HG03045 (cell line): ENCODE results near the gene FREM1.

ENCODE experiments used
- ATAC-seq: cut with Tn5 transposase; IDR thresholded peaks from one replicate; pipeline ENCODE4 v1.9.1; 2021; ENCODE audit warnings: mild to moderate bottlenecking, moderate library complexity; ENCODE audit not compliant: unreplicated experiment

The FREM1 gene

GRCh38 chr9:14913366-14913765 lies 3.1 kb upstream of the FREM1 start:
- no peak for ATAC-seq

- ATAC-seq: no peak
Measured at GRCh38 chr9:14912859-14913258, 2.6 kb upstream of the FREM1 start.

GRCh38 chr9:14911046-14911445 lies 818 bp upstream of the FREM1 start:
- ATAC-seq: no peak

- no peak for ATAC-seq
Measured at GRCh38 chr9:14909601-14909960, 647 bp downstream of the FREM1 start.

- ATAC-seq: no peak
Measured at GRCh38 chr9:14909181-14909580, 1.0 kb downstream of the FREM1 start.

GRCh38 chr9:14908295-14909180 lies 1.7 kb downstream of the FREM1 start:
- ATAC-seq: no peak

DNA sequence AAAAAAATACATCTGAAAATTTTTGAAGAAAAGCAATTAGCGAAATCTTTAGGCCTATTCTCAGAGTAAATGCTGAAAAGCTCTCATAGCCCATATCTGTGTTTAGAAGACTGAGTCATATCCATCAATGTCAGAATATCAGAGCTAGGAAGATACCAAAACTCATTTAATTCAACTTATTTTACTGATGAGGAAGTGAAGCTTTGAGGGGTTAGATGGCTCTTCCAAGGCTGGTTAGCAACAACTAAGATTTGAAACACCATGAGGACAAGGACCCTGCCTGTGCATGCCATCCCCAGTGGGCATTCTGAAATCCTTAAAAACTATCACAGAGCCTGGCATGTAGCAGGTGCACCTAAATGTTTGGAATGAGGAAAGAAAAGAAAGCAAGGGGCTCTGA lies 2.5 kb downstream of the FREM1 start:
- ATAC-seq: no peak

DNA sequence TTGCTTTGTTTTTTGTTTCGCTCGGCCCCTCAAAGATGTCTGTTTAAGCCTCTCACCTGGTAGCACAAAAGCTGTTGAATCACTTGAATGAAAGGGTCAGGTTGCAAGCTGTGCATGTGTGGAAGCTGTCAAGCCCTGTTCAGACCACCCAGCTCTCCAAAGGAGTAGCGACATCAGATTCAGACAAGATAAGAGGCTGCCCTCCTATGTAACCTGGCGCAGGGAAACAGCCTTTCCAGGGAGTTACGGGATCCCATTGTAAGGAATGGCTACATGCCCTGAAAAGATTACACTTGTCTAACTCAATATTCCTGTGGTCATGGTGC lies 2.9 kb downstream of the FREM1 start:
- no peak for ATAC-seq

GRCh38 chr9:14906644-14907359 lies 3.4 kb downstream of the FREM1 start:
- no peak for ATAC-seq

DNA sequence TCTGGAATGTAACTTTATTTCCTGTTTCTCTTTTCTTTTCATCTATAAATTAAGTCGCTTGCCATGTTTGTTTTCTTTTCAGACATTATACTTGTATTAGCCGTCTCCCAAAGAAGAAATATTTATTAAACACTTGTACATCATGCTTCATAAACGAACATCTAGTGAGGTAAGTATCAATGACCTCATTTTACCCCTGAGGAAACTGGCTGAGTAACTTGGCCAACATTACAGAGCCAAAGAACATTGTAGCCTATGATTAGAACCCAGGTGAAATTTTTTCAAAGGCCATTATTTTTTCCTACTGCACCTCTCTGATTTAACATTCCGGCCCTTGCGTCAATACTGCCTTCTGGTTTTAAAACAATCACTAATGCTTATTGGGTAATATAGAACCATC lies 4.2 kb downstream of the FREM1 start:
- ATAC-seq: no peak

GRCh38 chr9:14903040-14903439 lies 7.2 kb downstream of the FREM1 start:
- ATAC-seq: no peak

GRCh38 chr9:14902561-14902960 lies 7.7 kb downstream of the FREM1 start:
- no peak for ATAC-seq

- ATAC-seq: no peak
Measured at GRCh38 chr9:14899815-14900193, 10.4 kb downstream of the FREM1 start.

- ATAC-seq: no peak
Measured at GRCh38 chr9:14899042-14899814, 11.0 kb downstream of the FREM1 start.

GRCh38 chr9:14895806-14896205 lies 14.4 kb downstream of the FREM1 start:
- no peak for ATAC-seq

- ATAC-seq: no peak
Measured at GRCh38 chr9:14893280-14893679, 16.9 kb downstream of the FREM1 start.

- no peak for ATAC-seq
Measured at GRCh38 chr9:14891332-14891731, 18.9 kb downstream of the FREM1 start.

DNA sequence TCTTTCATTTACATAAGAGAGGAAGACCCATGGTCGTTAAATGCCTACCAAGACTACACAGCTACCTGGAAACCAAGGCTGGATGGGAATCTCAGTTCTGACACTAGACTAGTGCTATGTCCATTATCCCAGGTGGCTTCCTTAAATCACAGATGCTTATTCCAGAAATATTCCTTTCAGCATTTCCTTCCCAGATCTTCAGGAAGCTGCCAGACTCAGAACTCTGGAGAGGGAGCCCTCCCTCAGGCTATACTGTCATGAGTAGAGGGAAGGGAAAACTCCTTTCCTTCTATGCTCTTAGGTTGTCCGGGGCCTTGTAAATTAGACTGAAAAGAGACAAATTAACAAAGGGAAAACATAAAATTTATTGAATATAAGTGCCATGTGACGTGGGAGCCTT lies 20.8 kb downstream of the FREM1 start:
- ATAC-seq: no peak

- no peak for ATAC-seq
Measured at GRCh38 chr9:14888875-14889274, 21.4 kb downstream of the FREM1 start.

DNA sequence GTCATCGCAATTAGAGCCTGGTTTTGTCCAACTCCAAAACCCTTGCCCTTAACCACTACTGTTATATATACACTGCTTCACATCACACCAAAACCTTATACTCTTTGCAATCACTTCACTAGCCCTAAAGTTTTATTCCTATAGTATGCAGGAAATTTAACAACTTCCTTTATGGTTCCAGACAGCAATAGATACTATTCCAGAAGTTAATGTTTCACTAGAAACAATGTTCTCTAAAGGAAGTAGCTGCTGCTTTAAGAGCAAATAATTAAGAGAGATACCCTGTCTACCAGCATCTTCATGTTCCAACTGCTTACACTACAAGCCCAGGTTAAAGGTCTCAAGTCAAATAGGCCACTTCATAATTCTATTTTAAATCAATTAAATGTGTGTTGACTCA lies 22.0 kb downstream of the FREM1 start:
- no peak for ATAC-seq

DNA sequence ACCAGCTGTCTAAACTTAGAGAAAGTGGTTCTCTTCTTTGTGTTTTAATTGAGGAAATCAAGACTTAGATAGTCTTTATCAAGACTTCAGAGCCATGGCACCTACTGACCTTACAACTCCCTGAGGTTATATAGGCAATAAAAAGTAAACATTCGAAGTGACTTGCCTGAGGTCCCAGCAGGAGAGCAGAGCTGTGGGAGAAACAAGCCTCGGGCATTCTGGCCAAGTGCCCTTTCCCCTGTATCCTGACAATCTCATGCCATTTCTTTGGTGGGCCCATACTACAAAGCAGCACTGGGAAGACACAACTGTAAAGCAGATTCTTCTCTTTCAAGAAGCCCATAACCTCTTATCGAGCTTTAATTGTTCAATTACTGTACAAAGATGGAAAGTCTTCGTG lies 23.1 kb downstream of the FREM1 start:
- no peak for ATAC-seq
